ENCODE measurements around the gene ABR. TPM values are rescaled to one million over a fixed set of nuclear protein-coding genes. Genes with fewer than 3 reads are reported as not detected.
A peak's percentile ranks its signal among the peaks of the same experiment; 100 is the strongest.

Gene ABR
- polyA plus RNA-seq, 2 of the 4 experiments (the other 2 are of a cell fraction), result 70.9 to 73.8 TPM

DNA sequence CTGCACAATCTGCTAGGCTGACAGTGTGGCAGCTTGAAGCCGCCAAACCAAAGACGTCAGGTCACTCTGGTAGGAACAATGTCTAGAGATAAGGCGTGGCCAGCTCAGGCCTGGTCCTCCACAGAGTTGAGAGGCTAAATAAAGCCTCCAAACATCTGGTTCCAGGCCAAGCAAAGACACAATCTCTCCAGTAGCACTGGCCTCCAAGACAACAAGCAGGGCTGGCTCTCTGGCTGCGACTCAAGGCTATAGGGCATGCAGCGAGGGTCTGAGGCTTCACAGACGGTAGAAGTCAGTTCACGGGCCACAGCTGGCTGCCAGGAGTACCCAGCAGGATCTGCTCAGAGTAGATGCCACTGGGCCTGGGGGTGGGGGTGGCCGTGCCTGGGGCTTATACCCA, 75.6 kb downstream of the ABR start:
- POLR2A ChIA-PET, result no interaction called here
- ATAC-seq (no peak), FAIRE-seq (no peak), DNase-seq (ENCODE audit: low read depth in 1 of 2, low spot score in 1 of 2) (no peak)
- CTCF ChIA-PET, result interaction anchor here (0.6 to 2.4 kb wide), 6 partner anchors 11 to 590 kb away, joined by 3 to 10 read pairs (median 6); no protein-coding TSS in a partner anchor
- Histone ChIP-seq H3K4me2 (no peak overlapping the region), H3K27ac (no peak overlapping the region), H3K4me3 (no peak overlapping the region), H3K9me3 (no peaks in the 10 kb centered on the region), H3K4me1 (peaks cover 9% of the 10 kb centered on the region)
- 88% methylated on average over 8 of the region's 8 CpGs for WGBS (ENCODE audit: missing lambda C conversion rate)
- TF ChIP-seq MAFK (IDR thresholded peaks at IDR 0.05; ENCODE audit: partially characterized antibody) (no peak), EP300 (IDR thresholded peaks at IDR 0.05) (no peak), HOXB5 (CRISPR knock-in tag; IDR thresholded peaks at IDR 0.05) (no peak), CBX8 (IDR thresholded peaks at IDR 0.05) (no peak), MYC (IDR thresholded peaks at IDR 0.05; ENCODE audit: borderline replicate concordance, low read length) (no peak), POLR2AphosphoS2 (conservative IDR thresholded peaks at IDR 0.05; ENCODE audit: low read length) (no peak), CBX2 (IDR thresholded peaks at IDR 0.05; ENCODE audit: borderline replicate concordance, low read depth) (no peak), RAD21 (conservative IDR thresholded peaks at IDR 0.05 in 1 of 2, IDR thresholded peaks at IDR 0.05 in 1 of 2) (no peak)

- WGBS (ENCODE audit: missing lambda C conversion rate), result 95% methylated on average over 11 of the region's 11 CpGs
- FAIRE-seq, result no peak
- Histone ChIP-seq H3K4me1 (no peaks in the 10 kb centered on the region), H3K4me2 (no peak overlapping the region), H3K9me3 (no peaks in the 10 kb centered on the region), H3K27ac (no peak overlapping the region), H3K4me3 (no peak overlapping the region)
- CTCF ChIA-PET, result interaction anchor here (0.6 to 2.9 kb wide), 5 partner anchors 10 to 48 kb away, joined by 3 to 12 read pairs (median 6); no protein-coding TSS in a partner anchor
- peak in 1 of 2 experiments; percentile 8; a peak in 1 of 6 replicates for ATAC-seq
- POLR2A ChIA-PET, result no interaction called here
- DNase-seq (ENCODE audit: low read depth in 1 of 2, low spot score in 1 of 2), result no peak
- TF ChIP-seq ZC3H11A (IDR thresholded peaks at IDR 0.05) (no peak), POLR2AphosphoS2 (conservative IDR thresholded peaks at IDR 0.05; ENCODE audit: low read length) (no peak), RAD21 (conservative IDR thresholded peaks at IDR 0.05 in 1 of 2, IDR thresholded peaks at IDR 0.05 in 1 of 2) (no peak), CBX8 (IDR thresholded peaks at IDR 0.05) (no peak), E2F6 (IDR thresholded peaks at IDR 0.05; ENCODE audit: borderline replicate concordance, low read depth) (no peak), NFE2L2 (conservative IDR thresholded peaks at IDR 0.05; ENCODE audit: low read length) (no peak), NPAS2 (CRISPR knock-in tag; IDR thresholded peaks at IDR 0.05; ENCODE audit: borderline replicate concordance) (no peak), JUNB (IDR thresholded peaks at IDR 0.05) (no peak), USF2 (IDR thresholded peaks at IDR 0.05) (no peak), KDM1A (IDR thresholded peaks at IDR 0.05; ENCODE audit: low read depth) (no peak), TFCP2L1 (CRISPR knock-in tag; IDR thresholded peaks at IDR 0.05) (no peak)
These were observed 79.4 kb downstream of the ABR start for GRCh38 chr17:1100382-1100781.

- no peak overlapping the region for H3K4me2 ChIP-seq
- WGBS (ENCODE audit: missing lambda C conversion rate), result 96% methylated on average over 9 of the region's 9 CpGs
- DNase-seq (ENCODE audit: low read depth in 1 of 2, low spot score in 1 of 2) (no peak), ATAC-seq (no peak), FAIRE-seq (no peak)
- H3K4me3 ChIP-seq, result no peak overlapping the region
- no peaks in the 10 kb centered on the region for H3K4me1 ChIP-seq
- ChIA-PET POLR2A (no interaction called here), CTCF (interaction anchor here (1.8 to 2.9 kb wide), 3 partner anchors 9 to 49 kb away, joined by 6 to 12 read pairs (median 8); no protein-coding TSS in a partner anchor)
- H3K9me3 ChIP-seq, result no peaks in the 10 kb centered on the region
- H3K27ac ChIP-seq, result no peak overlapping the region
- TF ChIP-seq HMGXB4 (CRISPR knock-in tag; IDR thresholded peaks at IDR 0.05; ENCODE audit: borderline replicate concordance) (no peak), SREBF2 (IDR thresholded peaks at IDR 0.05) (no peak), RCOR1 (IDR thresholded peaks at IDR 0.05; ENCODE audit: low read depth, low read length) (no peak), KDM5A (IDR thresholded peaks at IDR 0.05) (no peak), RARB (CRISPR knock-in tag; IDR thresholded peaks at IDR 0.05) (no peak), PHF8 (IDR thresholded peaks at IDR 0.05; ENCODE audit: borderline replicate concordance, low read depth) (no peak), FOSL2 (IDR thresholded peaks at IDR 0.05) (no peak), FOSL2 (CRISPR knock-in tag; IDR thresholded peaks at IDR 0.05) (no peak), CBX8 (IDR thresholded peaks at IDR 0.05) (no peak), ESRRA (IDR thresholded peaks at IDR 0.05; ENCODE audit: borderline replicate concordance, low read length) (no peak)
- TF ChIP-seq, protein P1, sequence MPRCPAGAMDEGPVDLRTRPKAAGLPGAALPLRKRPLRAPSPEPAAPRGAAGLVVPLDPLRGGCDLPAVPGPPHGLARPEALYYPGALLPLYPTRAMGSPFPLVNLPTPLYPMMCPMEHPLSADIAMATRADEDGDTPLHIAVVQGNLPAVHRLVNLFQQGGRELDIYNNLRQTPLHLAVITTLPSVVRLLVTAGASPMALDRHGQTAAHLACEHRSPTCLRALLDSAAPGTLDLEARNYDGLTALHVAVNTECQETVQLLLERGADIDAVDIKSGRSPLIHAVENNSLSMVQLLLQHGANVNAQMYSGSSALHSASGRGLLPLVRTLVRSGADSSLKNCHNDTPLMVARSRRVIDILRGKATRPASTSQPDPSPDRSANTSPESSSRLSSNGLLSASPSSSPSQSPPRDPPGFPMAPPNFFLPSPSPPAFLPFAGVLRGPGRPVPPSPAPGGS (IDR thresholded peaks at IDR 0.05), result no peak
- TF ChIP-seq, protein P2, sequence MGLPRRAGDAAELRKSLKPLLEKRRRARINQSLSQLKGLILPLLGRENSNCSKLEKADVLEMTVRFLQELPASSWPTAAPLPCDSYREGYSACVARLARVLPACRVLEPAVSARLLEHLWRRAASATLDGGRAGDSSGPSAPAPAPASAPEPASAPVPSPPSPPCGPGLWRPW (IDR thresholded peaks at IDR 0.05), result no peak
- TF ChIP-seq, protein P3, sequence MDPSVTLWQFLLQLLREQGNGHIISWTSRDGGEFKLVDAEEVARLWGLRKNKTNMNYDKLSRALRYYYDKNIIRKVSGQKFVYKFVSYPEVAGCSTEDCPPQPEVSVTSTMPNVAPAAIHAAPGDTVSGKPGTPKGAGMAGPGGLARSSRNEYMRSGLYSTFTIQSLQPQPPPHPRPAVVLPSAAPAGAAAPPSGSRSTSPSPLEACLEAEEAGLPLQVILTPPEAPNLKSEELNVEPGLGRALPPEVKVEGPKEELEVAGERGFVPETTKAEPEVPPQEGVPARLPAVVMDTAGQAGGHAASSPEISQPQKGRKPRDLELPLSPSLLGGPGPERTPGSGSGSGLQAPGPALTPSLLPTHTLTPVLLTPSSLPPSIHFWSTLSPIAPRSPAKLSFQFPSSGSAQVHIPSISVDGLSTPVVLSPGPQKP (IDR thresholded peaks at IDR 0.05; ENCODE audit: low read depth, low read length), result no peak
These were observed 80.5 kb downstream of the ABR start for GRCh38 chr17:1099242-1099641.
